Peyer's patch (tissue), 4 donors: ENCODE measurements around the gene PCDHA5. TPM values are rescaled to one million over a fixed set of nuclear protein-coding genes. Genes with fewer than 3 reads are reported as not detected.
"Not testable (repeated sequence)": the region's sequence is repeated elsewhere in the genome, so short reads cannot be mapped to it uniquely, and the experiment has no call there.

ENCODE experiments used
- DNase-seq, 3 donors: peaks; one replicate each; pipeline ENCODE4 v3.0.0-alpha.2; 2017 to 2019
- H3K27ac ChIP-seq, 4 donors: fragments of 200-600 bp; sonication (generic); one replicate each; pipeline ENCODE4 v1.5.1; 2016 to 2019
- H3K27me3 ChIP-seq, 2 donors: fragments of 200-600 bp; sonication (generic); one replicate each; pipeline ENCODE4 v1.5.1; 2019
- H3K36me3 ChIP-seq, 3 donors: fragments of 200-600 bp; sonication (generic); one replicate each; pipeline ENCODE4 v1.5.1; 2016 to 2019
- H3K4me1 ChIP-seq, 4 donors: fragments of 200-600 bp; sonication (generic); one replicate each; pipeline ENCODE4 v1.5.1; 2016 to 2019
- H3K4me3 ChIP-seq, 4 donors: fragments of 200-600 bp; sonication (generic); 1 replicate in 3 of 4; 2 replicates in 1 of 4; pipeline ENCODE4 v1.5.1; 2016 to 2019; ENCODE audit warnings: mild to moderate bottlenecking in 1 of 4
- H3K9me3 ChIP-seq, 4 donors: fragments of 200-600 bp; sonication (generic); one replicate each; pipeline ENCODE4 v1.5.1; 2016 to 2019; ENCODE audit warnings: mild to moderate bottlenecking in 1 of 4
- CTCF ChIP-seq, 6 experiments: fragments of 450-650 bp in 4 of 6; fragments of 200-600 bp in 2 of 6; sonication (generic) in 1 of 6; IDR thresholded peaks; one replicate each; pipeline ENCODE4 v1.5.1; 2017 to 2019; ENCODE audit warnings: antibody characterized with exemption in 6 of 6, mild to moderate bottlenecking in 3 of 6, moderate library complexity in 1 of 6
- POLR2A ChIP-seq, 2 donors: fragments of 450-650 bp; IDR thresholded peaks; one replicate each; pipeline ENCODE4 v1.5.1; 2017; ENCODE audit warnings: antibody characterized with exemption in 2 of 2, mild to moderate bottlenecking in 2 of 2, moderate library complexity in 2 of 2
- total RNA-seq, 4 donors: library from RNA; depleted of rRNA; stranded (reverse); fragments of >200 nt; gene quantifications; one replicate each; pipeline ENCODE4 v1.1.0, GENCODE V29; 2016

Gene PCDHA5
- total RNA-seq, 4 donors from 2014 or later: 0.27 to 0.88 (median 0.38) TPM; not detected in 1

DNA sequence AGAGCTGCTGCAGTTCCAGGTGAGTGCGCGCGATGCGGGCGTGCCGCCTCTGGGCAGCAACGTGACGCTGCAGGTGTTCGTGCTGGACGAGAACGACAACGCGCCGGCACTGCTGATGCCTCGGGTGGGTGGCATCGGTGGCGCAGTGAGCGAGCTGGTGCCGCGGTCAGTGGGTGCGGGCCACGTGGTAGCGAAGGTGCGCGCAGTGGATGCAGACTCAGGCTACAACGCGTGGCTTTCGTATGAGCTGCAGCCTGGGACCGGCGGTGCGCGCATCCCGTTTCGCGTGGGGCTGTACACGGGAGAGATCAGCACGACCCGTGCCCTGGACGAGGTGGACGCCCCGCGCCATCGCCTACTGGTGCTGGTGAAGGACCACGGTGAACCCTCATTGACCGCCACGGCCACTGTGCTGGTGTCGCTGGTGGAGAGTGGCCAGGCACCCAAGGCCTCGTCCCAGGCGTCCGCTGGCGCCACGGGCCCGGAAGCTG, 18.6 kb upstream of the PCDHA5 start:
- no peak for DNase-seq
- TF ChIP-seq POLR2A (IDR thresholded peaks at IDR 0.05): no peak
- no peak for TF ChIP-seq CTCF (IDR thresholded peaks at IDR 0.05)
- peaks cover 0 to 29% (median 0%) of the 10 kb centered on the region in 4 donors for H3K9me3 ChIP-seq

DNA sequence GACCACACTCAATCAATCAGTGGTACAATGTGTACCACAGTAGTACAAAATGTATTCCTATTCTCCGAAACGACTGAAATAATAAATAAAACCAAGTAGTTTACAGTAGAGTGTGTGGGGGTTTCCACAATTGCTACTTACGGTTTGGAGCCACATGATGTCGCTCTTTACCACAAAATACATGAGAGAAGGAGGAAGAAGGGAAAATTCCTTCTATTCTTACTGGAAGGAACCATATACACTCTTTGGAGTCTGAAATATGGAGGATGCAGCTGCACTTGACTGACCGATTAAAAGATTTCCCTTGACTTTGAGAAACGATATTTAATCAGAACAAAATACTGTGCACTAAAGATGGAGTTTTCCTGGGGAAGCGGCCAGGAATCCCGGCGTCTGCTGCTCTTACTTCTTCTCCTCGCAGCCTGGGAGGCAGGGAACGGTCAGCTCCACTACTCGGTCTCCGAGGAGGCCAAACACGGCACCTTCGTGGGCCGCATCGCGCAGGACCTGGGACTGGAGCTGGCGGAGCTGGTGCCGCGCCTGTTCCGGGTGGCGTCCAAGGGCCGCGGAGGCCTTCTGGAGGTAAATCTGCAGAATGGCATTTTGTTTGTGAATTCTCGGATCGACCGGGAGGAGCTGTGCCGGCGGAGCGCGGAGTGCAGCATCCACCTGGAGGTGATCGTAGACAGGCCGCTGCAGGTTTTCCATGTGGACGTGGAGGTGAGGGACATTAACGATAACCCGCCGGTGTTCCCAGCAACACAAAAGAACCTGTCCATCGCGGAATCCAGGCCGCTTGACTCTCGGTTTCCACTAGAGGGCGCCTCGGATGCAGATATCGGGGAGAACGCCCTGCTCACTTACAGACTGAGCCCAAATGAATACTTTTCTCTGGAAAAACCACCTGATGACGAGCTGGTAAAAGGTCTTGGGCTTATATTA, 14.3 kb upstream of the PCDHA5 start, which contains the start of gene PCDHA4:
Gene PCDHA4, plus strand, starts transcription at position 235 of the 942 bp plus-strand sequence.
- Histone ChIP-seq H3K9me3 (peaks cover 0 to 31% (median 0%) of the 10 kb centered on the region in 4 donors), H3K4me3 (peak within 1 kb of the TSS; percentile 9 to 40 (median 20))
- DNase-seq: no peak

More for the DNA sequence above, 18.6 kb upstream of the PCDHA5 start:
- Histone ChIP-seq H3K4me1 (no peaks in the 10 kb centered on the region), H3K27me3 (no peaks in the 10 kb centered on the region), H3K4me3 (no peak overlapping the region), H3K36me3 (no peaks in the 10 kb centered on the region), H3K27ac (no peak overlapping the region)

GRCh38 chr5:140808241-140808888, 13.0 kb upstream of the PCDHA5 start:
- H3K36me3 ChIP-seq, H3K27me3 ChIP-seq, H3K4me1 ChIP-seq, DNase-seq, H3K27ac ChIP-seq, H3K4me3 ChIP-seq: not testable (repeated sequence)
- H3K9me3 ChIP-seq: peaks cover 0 to 20% (median 0%) of the 10 kb centered on the region in 4 donors

More for the DNA sequence above, 14.3 kb upstream of the PCDHA5 start, which contains the start of gene PCDHA4:
- H3K4me1 ChIP-seq: no peaks in the 10 kb centered on the region
- H3K27me3 ChIP-seq: no peaks in the 10 kb centered on the region
- no peak for TF ChIP-seq POLR2A (IDR thresholded peaks at IDR 0.05)
- peak in 1 of 6 experiments; percentile 9 for TF ChIP-seq CTCF (IDR thresholded peaks at IDR 0.05)
- no peaks in the 10 kb centered on the region for H3K36me3 ChIP-seq
- H3K27ac ChIP-seq: peak within 1 kb of the TSS in 1 of 4 donors; percentile 17

- H3K36me3 ChIP-seq: no peaks in the 10 kb centered on the region
- H3K9me3 ChIP-seq: peaks cover 0 to 19% (median 0%) of the 10 kb centered on the region in 4 donors
- no peak overlapping the region for H3K27ac ChIP-seq
- no peaks in the 10 kb centered on the region for H3K27me3 ChIP-seq
- H3K4me3 ChIP-seq: no peak overlapping the region
- TF ChIP-seq CTCF (IDR thresholded peaks at IDR 0.05) (no peak), POLR2A (IDR thresholded peaks at IDR 0.05) (no peak)
- DNase-seq: no peak
- H3K4me1 ChIP-seq: no peaks in the 10 kb centered on the region
Measured at GRCh38 chr5:140808889-140809291, 12.5 kb upstream of the PCDHA5 start.

DNA sequence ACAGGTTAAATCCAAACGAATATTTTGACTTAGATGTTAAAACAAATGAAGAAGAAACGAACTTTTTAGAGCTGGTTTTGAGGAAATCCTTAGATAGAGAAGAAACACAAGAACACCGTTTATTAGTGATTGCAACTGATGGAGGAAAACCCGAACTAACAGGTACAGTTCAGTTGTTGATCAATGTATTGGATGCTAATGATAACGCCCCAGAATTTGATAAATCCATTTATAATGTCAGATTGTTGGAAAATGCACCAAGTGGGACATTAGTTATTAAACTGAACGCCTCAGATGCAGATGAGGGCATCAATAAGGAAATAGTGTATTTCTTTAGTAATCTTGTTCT, 842 bp downstream of the PCDHA5 start:
- no peak for DNase-seq
- Histone ChIP-seq H3K27ac (no peak overlapping the region), H3K4me3 (no peak overlapping the region), H3K9me3 (peaks cover 0 to 15% (median 0%) of the 10 kb centered on the region in 4 donors), H3K27me3 (no peaks in the 10 kb centered on the region), H3K4me1 (no peaks in the 10 kb centered on the region), H3K36me3 (no peaks in the 10 kb centered on the region)
- TF ChIP-seq POLR2A (IDR thresholded peaks at IDR 0.05) (no peak), CTCF (IDR thresholded peaks at IDR 0.05) (no peak)

DNA sequence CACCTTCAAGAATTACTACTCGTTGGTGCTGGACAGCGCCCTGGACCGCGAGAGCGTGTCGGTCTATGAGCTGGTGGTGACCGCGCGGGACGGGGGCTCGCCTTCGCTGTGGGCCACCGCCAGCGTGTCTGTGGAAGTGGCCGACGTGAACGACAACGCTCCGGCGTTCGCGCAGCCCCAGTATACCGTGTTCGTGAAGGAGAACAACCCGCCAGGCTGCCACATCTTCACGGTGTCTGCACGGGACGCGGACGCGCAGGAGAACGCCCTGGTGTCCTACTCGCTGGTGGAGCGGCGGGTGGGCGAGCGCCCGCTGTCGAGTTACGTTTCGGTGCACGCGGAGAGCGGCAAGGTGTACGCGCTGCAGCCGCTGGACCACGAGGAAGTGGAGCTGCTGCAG, 1.6 kb downstream of the PCDHA5 start:
- not testable (repeated sequence) for H3K36me3 ChIP-seq, H3K4me3 ChIP-seq, H3K27me3 ChIP-seq, H3K4me1 ChIP-seq, DNase-seq, H3K27ac ChIP-seq
- H3K9me3 ChIP-seq: peaks cover 0 to 17% (median 0%) of the 10 kb centered on the region in 4 donors
